NCI-H446 (cell line): ENCODE data around the gene ATP2C1.

Experiments
- DNase-seq, 2 experiments: peaks; one replicate each; lab custom pipeline; 2025; lab: John Stamatoyannopoulos, UW

Gene ATP2C1

GRCh38 chr3:130975251-130975650 lies 81.4 kb downstream of the ATP2C1 start:
- no peak for DNase-seq

- no peak for DNase-seq
Measured at GRCh38 chr3:130976706-130977105, 82.8 kb downstream of the ATP2C1 start.

GRCh38 chr3:130979117-130979516 lies 85.2 kb downstream of the ATP2C1 start:
- DNase-seq, result no peak

GRCh38 chr3:130981469-130981868 lies 87.6 kb downstream of the ATP2C1 start:
- DNase-seq, result no peak

DNA sequence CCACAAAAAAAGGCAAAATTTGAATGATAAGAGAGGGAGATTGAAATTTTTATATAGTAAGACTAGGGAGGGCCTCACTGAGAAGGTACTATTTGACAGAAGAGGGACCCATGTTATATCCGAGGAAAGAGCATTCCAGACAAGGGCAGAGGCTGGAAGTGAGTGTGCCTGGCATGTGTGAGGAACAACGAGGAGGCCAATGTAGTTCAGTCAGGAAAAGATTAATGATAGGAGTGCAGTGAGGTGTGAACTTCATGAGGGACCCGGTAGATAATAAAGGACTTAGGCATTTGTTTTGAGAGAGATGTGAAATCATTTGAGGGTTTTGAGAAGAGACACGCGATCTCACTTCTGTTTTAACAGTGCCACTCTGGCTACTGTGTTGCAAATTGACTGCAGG lies 96.4 kb downstream of the ATP2C1 start:
- no peak for DNase-seq

GRCh38 chr3:130991126-130991525 lies 97.2 kb downstream of the ATP2C1 start:
- no peak for DNase-seq

- DNase-seq, result no peak
Measured at GRCh38 chr3:130992344-130992743, 98.5 kb downstream of the ATP2C1 start.

GRCh38 chr3:130997289-130997688 lies 103.4 kb downstream of the ATP2C1 start:
- no peak for DNase-seq

- DNase-seq, result no peak
Measured at GRCh38 chr3:131001071-131001470, 107.2 kb downstream of the ATP2C1 start.

DNA sequence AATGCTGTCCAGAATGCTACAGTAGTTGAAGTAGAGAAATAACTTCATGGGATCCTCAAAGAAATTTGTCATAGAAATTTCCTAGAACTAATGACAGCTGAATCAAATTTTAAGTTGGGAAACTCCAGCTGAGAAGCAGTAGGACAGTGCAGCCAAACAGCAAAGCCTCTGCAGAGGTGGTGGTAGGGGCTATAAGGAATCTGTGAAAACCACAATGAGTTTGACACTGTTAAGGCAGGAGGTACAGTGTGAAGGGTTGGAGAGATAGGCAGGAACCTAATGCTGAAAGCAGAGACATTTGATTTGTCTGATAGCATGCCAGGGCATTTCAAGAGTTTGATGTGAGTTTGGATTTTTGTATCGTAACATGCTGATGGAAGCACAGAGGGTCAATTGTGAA lies 110.7 kb downstream of the ATP2C1 start:
- DNase-seq, result no peak

- DNase-seq, result no peak
Measured at GRCh38 chr3:131007256-131007655, 113.4 kb downstream of the ATP2C1 start.

GRCh38 chr3:131007782-131008181 lies 113.9 kb downstream of the ATP2C1 start:
- DNase-seq, result no peak

GRCh38 chr3:131008326-131008725 lies 114.4 kb downstream of the ATP2C1 start:
- no peak for DNase-seq

GRCh38 chr3:131009698-131010097 lies 115.8 kb downstream of the ATP2C1 start:
- DNase-seq, result no peak

DNA sequence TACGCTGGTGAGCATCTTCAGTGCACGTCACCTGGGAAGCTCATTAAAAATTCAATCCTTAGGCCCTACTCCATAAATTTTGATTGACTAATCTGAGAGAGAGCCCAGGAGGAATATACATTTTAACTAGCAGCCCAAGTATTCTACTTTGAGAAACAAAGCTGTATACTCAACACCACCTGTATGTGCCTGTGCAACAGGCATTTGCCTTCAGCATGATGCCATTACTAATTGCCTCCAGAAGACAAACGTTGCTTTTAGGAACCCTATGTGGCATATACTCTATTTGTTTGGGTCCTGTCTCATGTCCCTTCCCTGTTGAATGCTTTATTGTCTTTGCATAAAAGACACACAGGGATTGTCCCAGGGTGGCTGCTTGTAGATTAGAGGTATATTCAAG lies 125.1 kb downstream of the ATP2C1 start:
- no peak for DNase-seq

GRCh38 chr3:131020122-131020693 lies 126.3 kb downstream of the ATP2C1 start:
- no peak for DNase-seq

DNA sequence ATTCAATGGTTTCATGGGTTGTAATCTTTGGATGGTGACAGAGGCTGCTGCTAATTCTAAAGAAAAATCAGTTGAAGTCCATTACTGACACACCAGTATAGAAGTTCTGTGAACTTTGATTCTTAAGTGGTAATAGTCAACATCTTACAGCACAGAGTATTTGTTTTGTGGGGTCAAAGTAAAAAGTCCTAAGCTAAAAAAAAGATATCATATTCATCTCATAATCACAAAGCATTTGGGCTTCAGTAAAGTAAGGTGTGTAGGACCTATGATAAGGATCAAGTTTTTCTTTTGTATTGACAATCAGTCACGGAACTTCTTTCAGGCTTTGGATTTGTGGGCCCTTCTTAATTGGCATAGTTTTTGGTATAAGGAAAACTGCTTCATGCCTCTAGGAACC lies 131.7 kb downstream of the ATP2C1 start:
- DNase-seq, result no peak

- DNase-seq, result peak; percentile 82 to 89
Measured at GRCh38 chr3:131026321-131027151, 132.7 kb downstream of the ATP2C1 start, which contains the start of the genes ASTE1 and NEK11. TSS of gene ASTE1 (minus strand) at chr3:131026825. CDS start at chr3:131025306, 1,519 bp downstream. TSS of gene NEK11 (plus strand) at chr3:131026877. CDS start at chr3:131029709, 2,832 bp downstream.

GRCh38 chr3:131028844-131029243 lies 135.0 kb downstream of the ATP2C1 start:
- no peak for DNase-seq

DNA sequence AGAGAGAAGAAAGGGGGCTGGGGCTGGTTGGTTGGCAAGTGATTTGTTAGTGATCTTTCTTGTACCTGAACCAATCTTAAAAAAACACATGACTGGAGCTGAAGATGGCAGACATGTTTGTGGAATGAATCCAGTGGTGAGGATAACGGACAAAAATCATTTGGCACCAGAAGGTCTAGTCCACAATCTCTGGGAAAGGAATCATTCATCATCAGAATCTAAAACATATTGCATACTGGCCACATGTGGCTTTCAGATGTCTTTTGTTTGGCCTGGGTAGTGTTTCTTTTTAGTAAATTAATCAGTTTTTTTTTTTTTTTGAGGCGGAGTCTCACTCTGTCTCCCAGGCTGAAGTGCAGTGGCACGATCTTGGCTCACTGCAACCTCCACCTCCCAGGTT lies 137.8 kb downstream of the ATP2C1 start:
- DNase-seq, result no peak

DNA sequence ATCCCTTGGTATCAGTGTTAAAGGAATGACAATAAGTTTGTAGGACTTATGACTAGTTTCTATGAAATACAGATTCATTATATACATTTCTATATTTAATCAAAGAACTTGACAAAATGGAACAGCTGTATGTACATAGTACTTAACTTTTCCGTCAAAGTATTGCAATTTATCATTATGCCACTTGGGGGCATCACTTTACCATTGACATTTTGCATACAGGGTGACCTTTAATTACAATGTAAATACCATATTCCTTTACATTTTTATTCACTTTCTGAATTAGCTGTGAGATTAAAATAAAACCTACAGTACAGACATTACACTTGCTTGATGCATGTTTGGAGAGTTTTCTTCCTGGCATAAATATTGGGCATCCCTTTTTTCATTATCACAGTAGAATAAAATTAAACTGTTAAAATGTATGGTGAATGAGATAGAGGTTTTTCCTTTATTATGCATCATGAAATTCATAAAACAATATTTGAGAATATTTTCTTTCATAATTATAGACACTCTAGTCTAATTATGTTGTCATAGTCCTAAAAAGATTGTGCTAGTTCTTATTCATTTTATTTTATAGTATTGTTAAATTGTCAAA lies 139.7 kb downstream of the ATP2C1 start:
- DNase-seq, result peak; percentile 51 to 66

DNA sequence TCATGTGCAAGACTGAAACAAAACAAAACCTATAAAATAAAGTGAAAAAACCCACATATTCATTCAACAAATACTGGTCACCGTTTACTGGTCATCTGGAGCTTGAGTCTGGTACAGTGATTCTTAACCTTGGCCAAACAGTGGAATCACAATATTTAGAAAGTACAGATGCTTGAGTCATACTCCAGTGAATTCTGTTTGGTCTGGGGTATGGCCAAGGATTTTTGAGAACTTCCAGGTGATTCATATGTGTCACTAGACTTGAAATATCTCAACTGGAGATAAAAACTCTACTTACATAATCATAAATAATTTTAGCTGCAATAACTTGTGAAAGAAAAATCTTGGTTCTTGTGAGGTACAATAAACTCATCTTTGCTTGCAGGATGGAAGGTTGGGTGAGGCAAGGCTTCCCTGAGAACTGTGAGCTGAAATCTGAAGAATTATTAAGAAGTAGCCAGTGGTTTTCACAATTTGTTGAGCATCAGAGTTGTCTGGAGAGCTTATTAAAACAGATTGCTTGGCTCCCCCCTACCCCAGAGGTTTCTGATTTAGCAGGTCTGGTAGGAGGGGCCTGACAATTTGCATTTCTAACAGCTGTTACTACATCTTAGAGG lies 142.4 kb downstream of the ATP2C1 start:
- DNase-seq, result no peak

- no peak for DNase-seq
Measured at GRCh38 chr3:131036986-131037385, 143.1 kb downstream of the ATP2C1 start.
